H1 (cell line): Measurements from ENCODE around the gene KTN1. TPM values are rescaled to one million over a fixed set of nuclear protein-coding genes. Genes with fewer than 3 reads are reported as not detected.

Experiments used
- CTCF ChIA-PET: fragments of 300-600 bp; sonication (Branson Sonifier 250); formaldehyde crosslinking; loops from one replicate; lab custom pipeline; 2021; ENCODE audit not compliant: partially characterized antibody; lab: Charles Lee
- POLR2A ChIA-PET: fragments of 300-600 bp; sonication (Branson Sonifier 250); formaldehyde crosslinking; loops from one replicate; lab custom pipeline; 2021; ENCODE audit warnings: inconsistent platforms; ENCODE audit not compliant: partially characterized antibody; lab: Charles Lee
- DNase-seq, 2 experiments: peaks; one replicate each; pipeline versions ENCODE4 v3.0.0 to v3.0.0-alpha.2; 2010 to 2022; ENCODE audit warnings: low spot score in 2 of 2, low read depth in 1 of 2, mixed read lengths in 1 of 2
- FAIRE-seq: peaks from 2 replicates; lab custom pipeline; 2011; peaks lifted over from hg19 to GRCh38; lab: Jason Lieb, UNC
- H2AFZ ChIP-seq: 2 replicates; pipeline ENCODE4 v1.8.1; 2012; ENCODE audit warnings: low read length, inconsistent platforms
- H2AK5ac ChIP-seq: 2 replicates; pipeline ENCODE4 v1.6.1; 2013; ENCODE audit warnings: low read depth, low read length
- H2BK120ac ChIP-seq: replicated peaks from 2 replicates; pipeline ENCODE3; 2013; ENCODE audit warnings: low read depth, low read length, inconsistent platforms
- H2BK12ac ChIP-seq: 2 replicates; pipeline ENCODE4 v1.6.1; 2013; ENCODE audit warnings: low read depth, low read length
- H2BK15ac ChIP-seq: 2 replicates; pipeline ENCODE4 v1.6.1; 2013; ENCODE audit warnings: low read length
- H2BK20ac ChIP-seq: 2 replicates; pipeline ENCODE4 v1.6.1; 2013; ENCODE audit warnings: low read length
- H2BK5ac ChIP-seq: 2 replicates; pipeline ENCODE4 v1.6.1; 2013; ENCODE audit warnings: low read depth, low read length
- H3K14ac ChIP-seq: 2 replicates; pipeline ENCODE4 v1.6.1; 2013; ENCODE audit warnings: inconsistent platforms; ENCODE audit not compliant: insufficient read length
- H3K18ac ChIP-seq: 2 replicates; pipeline ENCODE4 v1.6.1; 2013; ENCODE audit warnings: low read length; ENCODE audit errors: extremely low read depth
- H3K23ac ChIP-seq: 2 replicates; pipeline ENCODE4 v1.6.1; 2013; ENCODE audit warnings: inconsistent platforms; ENCODE audit not compliant: insufficient read length
- H3K23me2 ChIP-seq: 2 replicates; pipeline ENCODE4 v1.6.1; 2013; ENCODE audit warnings: low read depth, low read length
- H3K27ac ChIP-seq: 2 replicates; pipeline ENCODE4 v1.6.1; 2011; ENCODE audit warnings: low read depth, low read length, inconsistent platforms
- H3K27me3 ChIP-seq, 4 experiments: replicated peaks in 1 of 4; 1 replicate in 1 of 4; 2 replicates in 3 of 4; pipeline versions ENCODE4 v1.6.1 to v1.8.1; 2011 to 2013; ENCODE audit warnings: low read length in 3 of 4, mild to moderate bottlenecking in 3 of 4, inconsistent platforms in 2 of 4, mixed read lengths in 2 of 4, moderate library complexity in 1 of 4; ENCODE audit not compliant: control insufficient read depth in 3 of 4, insufficient read depth in 3 of 4; ENCODE audit errors: extremely low read depth in 1 of 4
- H3K36me3 ChIP-seq, 4 experiments: 2 replicates each; pipeline versions ENCODE4 v1.6.1 to v1.8.1; 2011 to 2013; ENCODE audit warnings: mild to moderate bottlenecking in 4 of 4, low read length in 3 of 4, moderate library complexity in 2 of 4, control low read depth in 1 of 4, inconsistent platforms in 1 of 4; ENCODE audit not compliant: insufficient read depth in 4 of 4, control insufficient read depth in 2 of 4
- H3K4ac ChIP-seq: replicated peaks from 2 replicates; pipeline ENCODE3; 2013; ENCODE audit warnings: low read length, low read depth, mixed read lengths, inconsistent platforms; ENCODE audit not compliant: insufficient read length
- H3K4me1 ChIP-seq, 4 experiments: replicated peaks in 1 of 4; 1 replicate in 1 of 4; 2 replicates in 3 of 4; pipeline versions ENCODE4 v1.6.1 to v1.8.1; 2011 to 2013; ENCODE audit warnings: low read length in 3 of 4, inconsistent platforms in 2 of 4, mixed read lengths in 1 of 4; ENCODE audit not compliant: insufficient read depth in 4 of 4, control insufficient read depth in 3 of 4
- H3K4me2 ChIP-seq, 2 experiments: 2 replicates each; pipeline versions ENCODE4 v1.6.1 to v1.8.1; 2011 to 2013; ENCODE audit warnings: low read depth in 2 of 2, low read length in 2 of 2, control low read depth in 1 of 2, inconsistent platforms in 1 of 2, mild to moderate bottlenecking in 1 of 2; ENCODE audit not compliant: insufficient read depth in 1 of 2
- H3K4me3 ChIP-seq, 4 experiments: fragments of 200-600, 300-600 bp in 1 of 4; sonication (generic), shearing (Covaris generic), sonication (Bioruptor Twin) in 1 of 4; 2 replicates each; pipeline versions ENCODE4 v1.5.1 to v1.8.1; 2011 to 2016; ENCODE audit warnings: low read length in 4 of 4, low read depth in 3 of 4, control low read depth in 2 of 4, inconsistent platforms in 2 of 4, mild to moderate bottlenecking in 2 of 4, mixed read lengths in 1 of 4, moderate library complexity in 1 of 4; ENCODE audit not compliant: insufficient read depth in 2 of 4; ENCODE audit errors: extremely low read depth in 1 of 4
- H3K56ac ChIP-seq: replicated peaks from 2 replicates; pipeline ENCODE3; 2013; ENCODE audit warnings: low read depth, mild to moderate bottlenecking, mixed read lengths, low read length, inconsistent platforms; ENCODE audit not compliant: insufficient read length
- H3K79me1 ChIP-seq: 2 replicates; pipeline ENCODE4 v1.6.1; 2013; ENCODE audit warnings: low read depth, low read length, control low read depth
- H3K79me2 ChIP-seq, 2 experiments: 2 replicates each; pipeline versions ENCODE4 v1.6.1 to v1.8.1; 2012 to 2013; ENCODE audit warnings: low read length in 2 of 2, mild to moderate bottlenecking in 2 of 2, inconsistent platforms in 1 of 2; ENCODE audit not compliant: insufficient read depth in 2 of 2, control insufficient read depth in 1 of 2
- H3K9ac ChIP-seq, 4 experiments: replicated peaks in 1 of 4; 1 replicate in 1 of 4; 2 replicates in 3 of 4; pipeline versions ENCODE4 v1.6.1 to v1.8.1; 2011 to 2013; ENCODE audit warnings: low read depth in 3 of 4, low read length in 3 of 4, control low read depth in 2 of 4, mild to moderate bottlenecking in 2 of 4, moderate library complexity in 2 of 4, inconsistent platforms in 1 of 4; ENCODE audit errors: extremely low read depth in 1 of 4
- H3K9me3 ChIP-seq, 2 experiments: 2 replicates each; pipeline versions ENCODE4 v1.6.1 to v1.8.1; 2012 to 2013; ENCODE audit warnings: mild to moderate bottlenecking in 2 of 2, moderate library complexity in 2 of 2, control low read depth in 1 of 2, inconsistent platforms in 1 of 2, low read depth in 1 of 2, low read length in 1 of 2, mixed read lengths in 1 of 2; ENCODE audit not compliant: insufficient read depth in 2 of 2
- H4K20me1 ChIP-seq, 2 experiments: replicated peaks in 1 of 2; 2 replicates each; pipeline versions ENCODE3 to v1.8.1; 2011 to 2013; ENCODE audit warnings: inconsistent platforms in 2 of 2, low read length in 2 of 2, mild to moderate bottlenecking in 1 of 2; ENCODE audit not compliant: insufficient read depth in 2 of 2, control insufficient read depth in 1 of 2
- H4K5ac ChIP-seq: 2 replicates; pipeline ENCODE4 v1.6.1; 2013; ENCODE audit warnings: low read length, low read depth, mixed read lengths, inconsistent platforms; ENCODE audit not compliant: insufficient read length
- H4K8ac ChIP-seq: 2 replicates; pipeline ENCODE4 v1.8.0; 2013; ENCODE audit warnings: mild to moderate bottlenecking, moderate library complexity, low read length, inconsistent platforms; ENCODE audit not compliant: insufficient read depth; ENCODE audit errors: extremely low read depth
- H4K91ac ChIP-seq: replicated peaks from 2 replicates; pipeline ENCODE3; 2013; ENCODE audit warnings: low read length, mixed read lengths, inconsistent platforms; ENCODE audit not compliant: insufficient read length
- ATF2 ChIP-seq: IDR thresholded peaks from 2 replicates; pipeline ENCODE4 v1.6.1; 2012; ENCODE audit warnings: low read length, inconsistent platforms
- BCL11A ChIP-seq, 2 experiments: IDR thresholded peaks; one replicate each; pipeline ENCODE4 v1.6.1; 2011; ENCODE audit warnings: low read depth in 2 of 2, low read length in 2 of 2, mild to moderate bottlenecking in 2 of 2
- BRCA1 ChIP-seq: IDR thresholded peaks from 2 replicates; pipeline ENCODE4 v1.6.1; 2012; ENCODE audit warnings: low read depth, low read length, improper control_type of control experiment
- JUN ChIP-seq: IDR thresholded peaks from 2 replicates; pipeline ENCODE4 v1.6.1; 2011; ENCODE audit warnings: low read depth, mild to moderate bottlenecking, improper control_type of control experiment, low read length
- KDM5A ChIP-seq: fragments of 200-600 bp; IDR thresholded peaks from 2 replicates; pipeline ENCODE4 v1.7.1; 2012; ENCODE audit warnings: mild to moderate bottlenecking, low read length, inconsistent platforms, mixed read lengths
- RBBP5 ChIP-seq: IDR thresholded peaks from 2 replicates; pipeline ENCODE4 v1.7.1; 2012; ENCODE audit warnings: low read depth, mild to moderate bottlenecking, inconsistent platforms, low read length, moderate library complexity, borderline replicate concordance
- RXRA ChIP-seq: IDR thresholded peaks from 2 replicates; pipeline ENCODE4 v1.6.1; 2011; ENCODE audit warnings: low read depth, mild to moderate bottlenecking, low read length, moderate library complexity; ENCODE audit not compliant: insufficient read depth
- SP2 ChIP-seq: IDR thresholded peaks from 2 replicates; pipeline ENCODE4 v1.6.1; 2012; ENCODE audit warnings: mild to moderate bottlenecking, low read length, inconsistent platforms
- SRF ChIP-seq: IDR thresholded peaks from 2 replicates; pipeline ENCODE4 v1.6.1; 2011; ENCODE audit warnings: mild to moderate bottlenecking, low read depth, low read length, moderate library complexity
- TAF7 ChIP-seq: optimal IDR thresholded peaks from 2 replicates; pipeline ENCODE3; 2011; ENCODE audit warnings: low read depth, mild to moderate bottlenecking, inconsistent platforms, low read length, moderate library complexity, borderline replicate concordance
- TBP ChIP-seq: IDR thresholded peaks from 2 replicates; pipeline ENCODE4 v1.6.1; 2011; ENCODE audit warnings: low read depth, low read length, improper control_type of control experiment
- TEAD4 ChIP-seq: IDR thresholded peaks from 2 replicates; pipeline ENCODE4 v1.6.1; 2012; ENCODE audit warnings: low read depth, low read length, inconsistent platforms, mixed read lengths
- polyA plus RNA-seq, 7 experiments: library from polyadenylated mRNA; depleted of rRNA in 3 of 7; stranded (reverse) in 5 of 7; unstranded in 2 of 7; fragments of >200 nt in 5 of 7; fragments of 200-250 nt in 2 of 7; gene quantifications; 1 replicate in 5 of 7; 2 replicates in 1 of 7; 4 replicates in 1 of 7; pipeline versions ENCODE4 v1.2.1 to v1.2.3, GENCODE V29; 2011 to 2013; ENCODE audit warnings: missing spikeins in 2 of 7, mixed read lengths in 2 of 7
- total RNA-seq: library from RNA; stranded (reverse); fragmentation: NEBNext Ultra II Directional; extraction: Animal tissue kit (Norgen Biotek cat#: 25700); gene quantifications from 2 replicates; pipeline ENCODE4 v1.2.1, GENCODE V29; 2021
- TF ChIP-seq, protein P1 (sequence below): IDR thresholded peaks from 2 replicates; pipeline ENCODE4 v1.6.1; 2011; ENCODE audit warnings: low read length, improper control_type of control experiment

The KTN1 gene
- total and polyA plus RNA-seq, 2 of the 8 experiments (the other 6 are each of a cell fraction or from before 2014, with no cell fraction given): 15.4 to 151 TPM

GRCh38 chr14:55628426-55628825 is 48.4 kb downstream of the KTN1 start:
- Histone ChIP-seq H4K91ac (no peak overlapping the region), H3K23me2 (no peaks in the 10 kb centered on the region), H4K5ac (no peak overlapping the region), H3K4me1 (no peaks in the 10 kb centered on the region), H3K36me3 (peaks cover 2 to 36% (median 15%) of the 10 kb centered on the region in 4 experiments; a peak in 7 of 8 replicates), H3K27ac (no peak overlapping the region), H3K56ac (no peak overlapping the region), H2BK120ac (no peak overlapping the region), H3K4ac (no peak overlapping the region), H4K20me1 (no peaks in the 10 kb centered on the region), H3K4me3 (no peak overlapping the region), H3K14ac (no peak overlapping the region), H2AFZ (no peak overlapping the region), H3K18ac (no peak overlapping the region), H2BK15ac (no peak overlapping the region), H3K9me3 (no peaks in the 10 kb centered on the region), H3K9ac (no peak overlapping the region), H3K79me2 (no peaks in the 10 kb centered on the region), H2BK12ac (no peak overlapping the region), H2AK5ac (no peak overlapping the region), H3K27me3 (no peaks in the 10 kb centered on the region), H3K79me1 (no peaks in the 10 kb centered on the region), H2BK5ac (no peak overlapping the region), H2BK20ac (no peak overlapping the region), H4K8ac (no peak overlapping the region), H3K4me2 (no peak overlapping the region), H3K23ac (no peak overlapping the region)
- DNase-seq: no peak
- ChIA-PET POLR2A (no interaction called here), CTCF (interaction anchor here (1.2 kb wide), 1 partner anchor 189 kb away, joined by 4 read pairs; no protein-coding TSS in a partner anchor)
- no peak for FAIRE-seq
- TF ChIP-seq SRF (no peak), BRCA1 (no peak), BCL11A (IDR thresholded peaks at IDR 0.05; ENCODE audit: low read depth in 2 of 2, low read length in 2 of 2) (no peak), ATF2 (no peak), RXRA (no peak), TEAD4 (no peak), KDM5A (no peak), TAF7 (no peak), TBP (no peak), SP2 (no peak), RBBP5 (no peak), JUN (no peak)
- TF ChIP-seq, protein P1, sequence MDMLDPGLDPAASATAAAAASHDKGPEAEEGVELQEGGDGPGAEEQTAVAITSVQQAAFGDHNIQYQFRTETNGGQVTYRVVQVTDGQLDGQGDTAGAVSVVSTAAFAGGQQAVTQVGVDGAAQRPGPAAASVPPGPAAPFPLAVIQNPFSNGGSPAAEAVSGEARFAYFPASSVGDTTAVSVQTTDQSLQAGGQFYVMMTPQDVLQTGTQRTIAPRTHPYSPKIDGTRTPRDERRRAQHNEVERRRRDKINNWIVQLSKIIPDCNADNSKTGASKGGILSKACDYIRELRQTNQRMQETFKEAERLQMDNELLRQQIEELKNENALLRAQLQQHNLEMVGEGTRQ: no peak
